Activated naive CD8-positive, alpha-beta T cell treated with anti-CD3 and anti-CD28 coated beads, Interleukin-2, amount 10 ng/mL, durations not matched to agents 7 days and 5 days (primary cell): ENCODE results near the gene RGS3. TPM values are rescaled to one million over a fixed set of nuclear protein-coding genes. Genes with fewer than 3 reads are reported as not detected.

Experiments used
- ATAC-seq: fragments of 150-1000 bp; cut with Tn5 transposase; one replicate; pipeline ENCODE4 v1.10.0; 2021; ENCODE audit warnings: low read depth, moderate library complexity
- POLR2A ChIA-PET: fragments of 350-600 bp; sonication (Branson Sonifier 250); formaldehyde crosslinking; loops from one replicate; lab custom pipeline; 2021; ENCODE audit warnings: antibody characterized with exemption; lab: Charles Lee
- DNase-seq: peaks from one replicate; pipeline ENCODE4 v3.0.0; 2021
- H3K27ac Mint-ChIP-seq: one replicate; pipeline ENCODE4 v1.8.0; 2022; ENCODE audit warnings: mild to moderate bottlenecking, mixed read lengths
- H3K27me3 Mint-ChIP-seq: one replicate; pipeline ENCODE4 v1.8.0; 2022; ENCODE audit warnings: mild to moderate bottlenecking, moderate library complexity, mixed read lengths
- H3K36me3 Mint-ChIP-seq: one replicate; pipeline ENCODE4 v1.8.0; 2021; ENCODE audit warnings: mild to moderate bottlenecking, mixed read lengths
- H3K4me1 Mint-ChIP-seq: one replicate; pipeline ENCODE4 v1.8.0; 2021; ENCODE audit warnings: mixed read lengths
- H3K4me3 Mint-ChIP-seq: one replicate; pipeline ENCODE4 v1.8.0; 2022; ENCODE audit warnings: mild to moderate bottlenecking, moderate library complexity, mixed read lengths
- H3K9me3 Mint-ChIP-seq: one replicate; pipeline ENCODE4 v1.8.0; 2021; ENCODE audit warnings: mixed read lengths
- total RNA-seq, 2 experiments: library from RNA; stranded (reverse); gene quantifications; one replicate each; pipeline ENCODE4 v1.2.3, GENCODE V29; 2021

RGS3 gene
- total RNA-seq, 2 experiments from 2014 or later: 63.2 to 65.5 TPM

- POLR2A ChIA-PET: no interaction called here
- no peaks in the 10 kb centered on the region for H3K36me3 Mint-ChIP-seq
- DNase-seq: no peak
- H3K4me1 Mint-ChIP-seq: peaks cover 6% of the 10 kb centered on the region
- H3K9me3 Mint-ChIP-seq: no peaks in the 10 kb centered on the region
- H3K27me3 Mint-ChIP-seq: peaks cover 4% of the 10 kb centered on the region
- no peak overlapping the region for H3K27ac Mint-ChIP-seq
- H3K4me3 Mint-ChIP-seq: no peak overlapping the region
- no peak for ATAC-seq
These were observed 161.2 kb downstream of the RGS3 start for GRCh38 chr9:113624721-113625120.

DNA sequence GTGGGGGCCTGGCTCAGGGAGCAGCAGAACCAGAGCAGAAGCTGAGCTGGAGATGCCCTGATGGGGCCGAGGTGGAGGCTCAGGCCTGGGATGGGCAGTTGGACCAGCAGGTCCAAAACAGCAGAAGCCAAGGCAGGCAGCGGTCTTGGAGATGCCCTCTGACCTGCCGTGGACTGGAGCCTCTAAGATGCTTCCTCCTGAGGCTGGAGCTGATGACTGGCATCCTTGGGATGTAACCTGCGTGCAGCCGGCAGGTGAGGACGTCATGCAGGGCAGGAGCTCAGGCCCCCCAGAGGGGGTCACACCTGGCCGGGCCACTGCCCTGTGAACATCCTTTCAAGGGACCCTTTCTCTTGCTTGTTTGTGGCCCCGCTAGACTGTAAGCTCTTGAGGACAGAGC lies 162.0 kb downstream of the RGS3 start:
- Mint-ChIP-seq H3K27me3 (peaks cover 4% of the 10 kb centered on the region), H3K4me3 (no peak overlapping the region), H3K4me1 (peaks cover 6% of the 10 kb centered on the region), H3K36me3 (no peaks in the 10 kb centered on the region), H3K9me3 (no peaks in the 10 kb centered on the region), H3K27ac (no peak overlapping the region)
- no peak for ATAC-seq
- POLR2A ChIA-PET: no interaction called here
- no peak for DNase-seq

- ATAC-seq: no peak
- POLR2A ChIA-PET: no interaction called here
- DNase-seq: no peak
- Mint-ChIP-seq H3K4me3 (no peak overlapping the region), H3K27ac (no peak overlapping the region), H3K4me1 (peaks cover 3% of the 10 kb centered on the region), H3K36me3 (no peaks in the 10 kb centered on the region), H3K27me3 (peaks cover 4% of the 10 kb centered on the region), H3K9me3 (no peaks in the 10 kb centered on the region)
These were observed 163.4 kb downstream of the RGS3 start for GRCh38 chr9:113626735-113627495.

- Mint-ChIP-seq H3K27me3 (peaks cover 8% of the 10 kb centered on the region), H3K27ac (no peak overlapping the region), H3K9me3 (no peaks in the 10 kb centered on the region), H3K4me3 (no peak overlapping the region), H3K4me1 (no peaks in the 10 kb centered on the region), H3K36me3 (no peaks in the 10 kb centered on the region)
- DNase-seq: no peak
- POLR2A ChIA-PET: no interaction called here
- no peak for ATAC-seq
These were observed 165.1 kb downstream of the RGS3 start for GRCh38 chr9:113628621-113629020.

GRCh38 chr9:113630386-113631136 lies 167.0 kb downstream of the RGS3 start:
- Mint-ChIP-seq H3K36me3 (no peaks in the 10 kb centered on the region), H3K4me1 (no peaks in the 10 kb centered on the region), H3K9me3 (no peaks in the 10 kb centered on the region), H3K27ac (no peak overlapping the region), H3K4me3 (no peak overlapping the region), H3K27me3 (peaks cover 8% of the 10 kb centered on the region)
- POLR2A ChIA-PET: no interaction called here
- DNase-seq: no peak
- ATAC-seq: no peak

- peaks cover 8% of the 10 kb centered on the region for H3K27me3 Mint-ChIP-seq
- H3K4me1 Mint-ChIP-seq: no peaks in the 10 kb centered on the region
- H3K4me3 Mint-ChIP-seq: no peak overlapping the region
- DNase-seq: no peak
- no peak for ATAC-seq
- H3K27ac Mint-ChIP-seq: no peak overlapping the region
- no peaks in the 10 kb centered on the region for H3K36me3 Mint-ChIP-seq
- H3K9me3 Mint-ChIP-seq: no peaks in the 10 kb centered on the region
- POLR2A ChIA-PET: no interaction called here
These were observed 167.7 kb downstream of the RGS3 start for GRCh38 chr9:113631137-113631765.

- POLR2A ChIA-PET: no interaction called here
- DNase-seq: no peak
- no peak for ATAC-seq
- H3K36me3 Mint-ChIP-seq: no peaks in the 10 kb centered on the region
- H3K27me3 Mint-ChIP-seq: peaks cover 8% of the 10 kb centered on the region
- no peak overlapping the region for H3K4me3 Mint-ChIP-seq
- H3K4me1 Mint-ChIP-seq: no peaks in the 10 kb centered on the region
- H3K27ac Mint-ChIP-seq: no peak overlapping the region
- H3K9me3 Mint-ChIP-seq: no peaks in the 10 kb centered on the region
These were observed 168.5 kb downstream of the RGS3 start for GRCh38 chr9:113631871-113632665.

GRCh38 chr9:113632776-113633590 lies 169.5 kb downstream of the RGS3 start:
- no peak for ATAC-seq
- no peak for DNase-seq

GRCh38 chr9:113633782-113634595 lies 170.5 kb downstream of the RGS3 start:
- ATAC-seq (no peak), DNase-seq (no peak)
- H3K27ac Mint-ChIP-seq: no peak overlapping the region
- no peak overlapping the region for H3K4me3 Mint-ChIP-seq
- no peaks in the 10 kb centered on the region for H3K4me1 Mint-ChIP-seq
- POLR2A ChIA-PET: no interaction called here
- H3K36me3 Mint-ChIP-seq: no peaks in the 10 kb centered on the region
- H3K27me3 Mint-ChIP-seq: peaks cover 4% of the 10 kb centered on the region
- no peaks in the 10 kb centered on the region for H3K9me3 Mint-ChIP-seq

More at GRCh38 chr9:113632776-113633590, 169.5 kb downstream of the RGS3 start:
- POLR2A ChIA-PET: no interaction called here
- Mint-ChIP-seq H3K4me1 (no peaks in the 10 kb centered on the region), H3K27ac (no peak overlapping the region), H3K36me3 (no peaks in the 10 kb centered on the region), H3K4me3 (no peak overlapping the region), H3K9me3 (no peaks in the 10 kb centered on the region), H3K27me3 (peaks cover 8% of the 10 kb centered on the region)

- DNase-seq: no peak
- Mint-ChIP-seq H3K4me1 (no peaks in the 10 kb centered on the region), H3K9me3 (no peaks in the 10 kb centered on the region), H3K27ac (no peak overlapping the region), H3K36me3 (no peaks in the 10 kb centered on the region), H3K27me3 (peaks cover 4% of the 10 kb centered on the region), H3K4me3 (no peak overlapping the region)
- POLR2A ChIA-PET: no interaction called here
- no peak for ATAC-seq
These were observed 171.3 kb downstream of the RGS3 start for GRCh38 chr9:113634596-113635515.

GRCh38 chr9:113635586-113635985 lies 172.1 kb downstream of the RGS3 start:
- no peak overlapping the region for H3K27ac Mint-ChIP-seq
- ATAC-seq: no peak
- POLR2A ChIA-PET: no interaction called here

More at GRCh38 chr9:113635586-113635985, 172.1 kb downstream of the RGS3 start:
- DNase-seq: no peak
- peaks cover 4% of the 10 kb centered on the region for H3K27me3 Mint-ChIP-seq
- no peak overlapping the region for H3K4me3 Mint-ChIP-seq
- H3K4me1 Mint-ChIP-seq: no peaks in the 10 kb centered on the region
- H3K36me3 Mint-ChIP-seq: no peaks in the 10 kb centered on the region
- no peaks in the 10 kb centered on the region for H3K9me3 Mint-ChIP-seq
